B cell (primary cell): ENCODE data around the gene KRT222. TPM values are rescaled to one million over a fixed set of nuclear protein-coding genes. Genes with fewer than 3 reads are reported as not detected.

ENCODE experiments used
- ATAC-seq: fragments of 200-7000 bp; cut with Tn5 transposase; one replicate; pipeline ENCODE4 v1.10.0; 2021; ENCODE audit warnings: low read depth, mild to moderate bottlenecking, moderate number of reproducible peaks, moderate library complexity
- CTCF ChIA-PET: fragments of 350-600 bp; sonication (Branson Sonifier 250); formaldehyde crosslinking; loops from one replicate; lab custom pipeline; 2021; ENCODE audit warnings: antibody characterized with exemption, inconsistent platforms; lab: Charles Lee
- POLR2A ChIA-PET: fragments of 350-600 bp; sonication (Branson Sonifier 250); formaldehyde crosslinking; loops from one replicate; lab custom pipeline; 2021; ENCODE audit warnings: antibody characterized with exemption; lab: Charles Lee
- DNase-seq: peaks from one replicate; pipeline ENCODE4 v3.0.0; 2013
- H2AFZ ChIP-seq: 2 replicates; pipeline ENCODE4 v1.6.1; 2012; ENCODE audit warnings: mild to moderate bottlenecking, low read depth, low read length; ENCODE audit not compliant: insufficient read depth, poor library complexity, severe bottlenecking
- H3K27ac ChIP-seq, 2 donors: 1 replicate in 1 of 2; 2 replicates in 1 of 2; pipeline ENCODE4 v1.5.1; 2012 to 2013; ENCODE audit warnings: low read length in 2 of 2, mild to moderate bottlenecking in 2 of 2, moderate library complexity in 1 of 2
- H3K27me3 ChIP-seq, 4 experiments: fragments of 200-600 bp in 1 of 4; sonication (generic) in 1 of 4; replicated peaks in 1 of 4; 1 replicate in 2 of 4; 2 replicates in 2 of 4; pipeline versions ENCODE4 v1.6.1 to v1.7.0; 2013 to 2016; ENCODE audit warnings: low read length in 3 of 4, mild to moderate bottlenecking in 2 of 4, mixed read lengths in 1 of 4, moderate library complexity in 1 of 4; ENCODE audit not compliant: insufficient read depth in 4 of 4, control insufficient read depth in 3 of 4; ENCODE audit errors: control extremely low read depth in 1 of 4
- H3K36me3 ChIP-seq, 2 experiments: replicated peaks in 1 of 2; 1 replicate in 1 of 2; 2 replicates in 1 of 2; pipeline versions ENCODE4 v1.6.1 to v1.7.1; 2013; ENCODE audit warnings: low read length in 1 of 2; ENCODE audit not compliant: insufficient read depth in 2 of 2, control insufficient read depth in 1 of 2; ENCODE audit errors: control extremely low read depth in 1 of 2, extremely low read depth in 1 of 2
- H3K4me1 ChIP-seq, 2 donors: fragments of 200-600 bp in 1 of 2; sonication (generic) in 1 of 2; 1 replicate in 1 of 2; 2 replicates in 1 of 2; pipeline versions ENCODE4 v1.5.1 to v1.6.1; 2013 to 2017; ENCODE audit warnings: low read length in 2 of 2; ENCODE audit not compliant: control insufficient read depth in 2 of 2, insufficient read depth in 2 of 2
- H3K4me2 ChIP-seq: replicated peaks from 2 replicates; pipeline ENCODE3; 2012; ENCODE audit warnings: mild to moderate bottlenecking, low read depth, low read length; ENCODE audit not compliant: poor library complexity, severe bottlenecking
- H3K4me3 ChIP-seq, 5 experiments: fragments of 200-600 bp in 1 of 5; sonication (generic) in 1 of 5; 1 replicate in 3 of 5; 2 replicates in 2 of 5; pipeline versions ENCODE4 v1.5.1 to v1.7.0; 2011 to 2016; ENCODE audit warnings: low read length in 4 of 5, mild to moderate bottlenecking in 4 of 5, low read depth in 2 of 5, control low read depth in 1 of 5, moderate library complexity in 1 of 5; ENCODE audit not compliant: insufficient read depth in 1 of 5; ENCODE audit errors: control extremely low read depth in 1 of 5, extremely low read depth in 1 of 5
- H3K79me2 ChIP-seq: fragments of 200-600 bp; sonication (generic); one replicate; pipeline ENCODE4 v1.6.0; 2016; ENCODE audit warnings: low read length; ENCODE audit not compliant: control insufficient read depth, insufficient read depth
- H3K9ac ChIP-seq: fragments of 200-600 bp; sonication (generic); 2 replicates; pipeline ENCODE4 v1.6.1; 2017; ENCODE audit warnings: mild to moderate bottlenecking, low read length, moderate library complexity
- H3K9me3 ChIP-seq, 3 donors: one replicate each; pipeline versions ENCODE4 v1.6.1 to v1.7.1; 2013; ENCODE audit warnings: low read length in 2 of 3; ENCODE audit not compliant: control insufficient read depth in 2 of 3, insufficient read depth in 1 of 3; ENCODE audit errors: control extremely low read depth in 1 of 3
- H4K20me1 ChIP-seq: 2 replicates; pipeline ENCODE4 v1.6.0; 2012; ENCODE audit warnings: mild to moderate bottlenecking, low read length; ENCODE audit not compliant: insufficient read depth, control insufficient read depth, poor library complexity, severe bottlenecking
- H3K27ac Mint-ChIP-seq: one replicate; pipeline ENCODE4 v1.8.0; 2021; ENCODE audit warnings: mixed read lengths
- H3K27me3 Mint-ChIP-seq: one replicate; pipeline ENCODE4 v1.8.0; 2021; ENCODE audit warnings: mixed read lengths
- H3K4me1 Mint-ChIP-seq: one replicate; pipeline ENCODE4 v1.8.0; 2021; ENCODE audit warnings: mixed read lengths
- H3K4me3 Mint-ChIP-seq: one replicate; pipeline ENCODE4 v1.8.0; 2021; ENCODE audit warnings: mixed read lengths
- H3K9me3 Mint-ChIP-seq: one replicate; pipeline ENCODE4 v1.8.0; 2022; ENCODE audit warnings: mixed read lengths; ENCODE audit not compliant: insufficient read depth
- EZH2 ChIP-seq: IDR thresholded peaks from 2 replicates; pipeline ENCODE4 v1.6.1; 2012; ENCODE audit warnings: borderline replicate concordance, low read depth, mild to moderate bottlenecking, moderate library complexity, low read length; ENCODE audit not compliant: insufficient read depth, poor library complexity, severe bottlenecking
- WGBS: methylation state at CpG from one replicate; pipeline ENCODE4 v1.1.5; 2013; ENCODE audit warnings: missing lambda C conversion rate; ENCODE audit not compliant: insufficient coverage; 5-methylcytosine and 5-hydroxymethylcytosine counted together
- intact Hi-C: fragments of 100-400 bp; cut with micrococcal nuclease; formaldehyde crosslinking; loops from one replicate; pipeline ENCODE4 v1.10.0; 2022
- polyA plus RNA-seq: library from polyadenylated mRNA; depleted of rRNA; stranded (reverse); fragments of >200 nt; gene quantifications from 2 replicates; pipeline ENCODE4 v1.2.3, GENCODE V29; 2012
- total RNA-seq, 2 donors: library from RNA; stranded (reverse); fragments of 120-200 nt in 1 of 2; gene quantifications; 1 replicate in 1 of 2; 2 replicates in 1 of 2; pipeline versions ENCODE4 v1.2.3 to v1.2.4, GENCODE V29; 2013 to 2022
- TF ChIP-seq, protein P1 (sequence below): fragments of 200-600 bp; IDR thresholded peaks from one replicate; pipeline ENCODE4 v1.8.0; 2022; ENCODE audit warnings: antibody characterized with exemption, mild to moderate bottlenecking

KRT222 gene
- total and polyA plus RNA-seq, 2 donors (not counting 1 experiment from before 2014, with no cell fraction given), result not detected

DNA sequence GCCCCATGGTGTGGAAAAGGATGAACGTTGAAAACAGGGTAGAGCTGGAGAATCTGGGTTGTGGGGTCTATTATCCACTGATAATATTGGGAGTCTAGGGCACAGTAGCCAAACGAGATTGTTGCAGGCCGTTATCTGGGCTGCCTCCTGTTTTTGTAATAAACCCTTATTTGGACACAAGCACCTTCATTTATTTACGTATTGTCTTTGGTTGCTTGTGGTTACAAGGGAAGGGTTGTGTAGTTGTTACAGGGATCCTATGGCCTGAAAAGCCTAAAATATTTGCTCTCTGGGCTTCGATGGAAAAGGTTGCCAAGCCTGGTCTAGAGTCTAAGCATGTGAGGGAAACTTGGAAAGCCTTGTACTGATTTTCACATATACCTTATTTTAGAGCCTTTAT is 13.0 kb downstream of the KRT222 start:
- Histone ChIP-seq H2AFZ (no peak overlapping the region), H3K4me3 (no peak overlapping the region), H4K20me1 (no peaks in the 10 kb centered on the region), H3K4me1 (peaks cover 11 to 13% of the 10 kb centered on the region in 2 donors), H3K79me2 (peaks cover 23% of the 10 kb centered on the region), H3K27me3 (no peaks in the 10 kb centered on the region), H3K4me2 (no peak overlapping the region), H3K9ac (no peak overlapping the region), H3K9me3 (no peaks in the 10 kb centered on the region), H3K36me3 (no peaks in the 10 kb centered on the region), H3K27ac (no peak overlapping the region)
- ATAC-seq (no peak), DNase-seq (no peak)
- Mint-ChIP-seq H3K9me3 (no peaks in the 10 kb centered on the region), H3K4me1 (peaks cover 15% of the 10 kb centered on the region), H3K27me3 (no peaks in the 10 kb centered on the region), H3K4me3 (no peak overlapping the region), H3K27ac (no peak overlapping the region)
- ChIA-PET CTCF (no interaction called here), POLR2A (interaction anchor here (0.5 kb wide), 1 partner anchor 511 kb away, joined by 4 read pairs; the partner anchor contains the start of gene CASC3)
- intact Hi-C loops, result no loop called here
- TF ChIP-seq, protein P1, sequence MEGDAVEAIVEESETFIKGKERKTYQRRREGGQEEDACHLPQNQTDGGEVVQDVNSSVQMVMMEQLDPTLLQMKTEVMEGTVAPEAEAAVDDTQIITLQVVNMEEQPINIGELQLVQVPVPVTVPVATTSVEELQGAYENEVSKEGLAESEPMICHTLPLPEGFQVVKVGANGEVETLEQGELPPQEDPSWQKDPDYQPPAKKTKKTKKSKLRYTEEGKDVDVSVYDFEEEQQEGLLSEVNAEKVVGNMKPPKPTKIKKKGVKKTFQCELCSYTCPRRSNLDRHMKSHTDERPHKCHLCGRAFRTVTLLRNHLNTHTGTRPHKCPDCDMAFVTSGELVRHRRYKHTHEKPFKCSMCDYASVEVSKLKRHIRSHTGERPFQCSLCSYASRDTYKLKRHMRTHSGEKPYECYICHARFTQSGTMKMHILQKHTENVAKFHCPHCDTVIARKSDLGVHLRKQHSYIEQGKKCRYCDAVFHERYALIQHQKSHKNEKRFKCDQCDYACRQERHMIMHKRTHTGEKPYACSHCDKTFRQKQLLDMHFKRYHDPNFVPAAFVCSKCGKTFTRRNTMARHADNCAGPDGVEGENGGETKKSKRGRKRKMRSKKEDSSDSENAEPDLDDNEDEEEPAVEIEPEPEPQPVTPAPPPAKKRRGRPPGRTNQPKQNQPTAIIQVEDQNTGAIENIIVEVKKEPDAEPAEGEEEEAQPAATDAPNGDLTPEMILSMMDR, result no peak
- no peak for TF ChIP-seq EZH2
- WGBS, result 100% methylated on average over 2 of the region's 5 CpGs

DNA sequence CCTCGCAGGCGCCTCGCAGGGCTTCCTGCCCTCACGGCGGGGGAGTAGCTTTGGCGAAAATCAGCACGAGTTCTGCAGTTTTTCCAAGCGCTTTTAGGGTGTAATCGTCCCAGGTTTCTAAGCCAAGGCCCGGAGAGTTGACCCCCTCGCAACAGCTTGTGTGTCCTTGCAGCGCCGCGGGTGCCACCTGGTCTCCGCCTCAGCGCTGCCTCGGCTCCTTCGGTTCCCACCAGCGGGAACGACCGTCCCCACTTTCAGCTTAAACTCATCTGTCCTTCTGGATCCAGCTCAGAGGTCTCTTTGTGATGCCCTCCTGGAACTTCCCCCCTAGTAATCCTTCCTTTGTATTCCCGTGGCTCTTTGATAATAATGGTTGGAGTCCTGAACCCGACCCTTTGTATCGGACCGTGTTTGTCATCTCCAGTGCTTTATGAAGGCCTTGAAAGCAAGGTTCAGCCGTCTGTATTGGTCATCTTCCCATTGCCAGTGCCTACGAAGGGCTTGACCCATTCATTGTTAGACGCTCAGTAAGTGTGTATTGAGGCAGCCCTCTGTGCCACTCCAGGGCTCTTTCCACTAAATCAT is 16.5 kb downstream of the KRT222 start:
- H3K27me3 Mint-ChIP-seq, result no peaks in the 10 kb centered on the region
- Histone ChIP-seq H3K9ac (peak overlapping the region; percentile 100), H3K27ac (peak overlapping the region; percentile 97 to 100), H3K27me3 (no peaks in the 10 kb centered on the region), H4K20me1 (no peaks in the 10 kb centered on the region), H3K4me3 (peak overlapping the region; percentile 85 to 94 (median 86)), H3K9me3 (no peaks in the 10 kb centered on the region), H3K4me1 (peaks cover 25 to 30% of the 10 kb centered on the region in 2 donors), H3K36me3 (peaks cover 3 to 15% of the 10 kb centered on the region in 2 experiments), H2AFZ (peak overlapping the region; percentile 99), H3K4me2 (peak overlapping the region; percentile 95), H3K79me2 (peaks cover 57% of the 10 kb centered on the region)
- no peak for TF ChIP-seq EZH2
- TF ChIP-seq, protein P1, result no peak
- DNase-seq (no peak), ATAC-seq (no peak)
- ChIA-PET POLR2A (interaction anchor here (1.6 to 1.7 kb wide), 2 partner anchors 85 to 101 kb away, joined by 4 to 5 read pairs; no protein-coding TSS in a partner anchor), CTCF (interaction anchor here (0.8 to 3.6 kb wide), 7 partner anchors 22 to 1019 kb away, joined by 3 to 17 read pairs (median 3); no protein-coding TSS in a partner anchor)
- H3K4me1 Mint-ChIP-seq, result peaks cover 38% of the 10 kb centered on the region
- peak overlapping the region; percentile 89 for H3K4me3 Mint-ChIP-seq
- H3K9me3 Mint-ChIP-seq, result no peaks in the 10 kb centered on the region
- intact Hi-C loops, result loop anchor here (1.0 to 2.0 kb wide), 4 partner anchors 28 to 170 kb away; no protein-coding TSS in a partner anchor
- peak overlapping the region; percentile 94 for H3K27ac Mint-ChIP-seq
- WGBS, result under 1% methylated on average over 26 of the region's 28 CpGs
